ENCODE results near the gene MED13L.

GRCh38 chr12:115960868-115961802, 316.4 kb downstream of the MED13L start:
- TF ChIP-seq CTCF (IDR thresholded peaks at IDR 0.05) (no peak), POLR2A (IDR thresholded peaks at IDR 0.05) (no peak)
